H1 (cell line): ENCODE measurements around the gene GTF2A1. TPM values are rescaled to one million over a fixed set of nuclear protein-coding genes. Genes with fewer than 3 reads are reported as not detected.

Experiments used
- polyA plus RNA-seq, 7 experiments: library from polyadenylated mRNA; depleted of rRNA in 3 of 7; stranded (reverse) in 5 of 7; unstranded in 2 of 7; fragments of >200 nt in 5 of 7; fragments of 200-250 nt in 2 of 7; gene quantifications; 1 replicate in 5 of 7; 2 replicates in 1 of 7; 4 replicates in 1 of 7; pipeline versions ENCODE4 v1.2.1 to v1.2.3, GENCODE V29; 2011 to 2013; ENCODE audit warnings: missing spikeins in 2 of 7, mixed read lengths in 2 of 7
- total RNA-seq: library from RNA; stranded (reverse); fragmentation: NEBNext Ultra II Directional; extraction: Animal tissue kit (Norgen Biotek cat#: 25700); gene quantifications from 2 replicates; pipeline ENCODE4 v1.2.1, GENCODE V29; 2021
- TF ChIP-seq, protein P1 (sequence below): fragments of 300-600 bp; sonication (generic); IDR thresholded peaks from 2 replicates; pipeline ENCODE4 v1.7.1; 2012; ENCODE audit warnings: low read length, moderate library complexity, mild to moderate bottlenecking, inconsistent platforms; ENCODE audit not compliant: insufficient replicate concordance

The GTF2A1 gene
- total and polyA plus RNA-seq, 2 of the 8 experiments (the other 6 are each of a cell fraction or from before 2014, with no cell fraction given): 24.1 to 57.8 TPM

DNA sequence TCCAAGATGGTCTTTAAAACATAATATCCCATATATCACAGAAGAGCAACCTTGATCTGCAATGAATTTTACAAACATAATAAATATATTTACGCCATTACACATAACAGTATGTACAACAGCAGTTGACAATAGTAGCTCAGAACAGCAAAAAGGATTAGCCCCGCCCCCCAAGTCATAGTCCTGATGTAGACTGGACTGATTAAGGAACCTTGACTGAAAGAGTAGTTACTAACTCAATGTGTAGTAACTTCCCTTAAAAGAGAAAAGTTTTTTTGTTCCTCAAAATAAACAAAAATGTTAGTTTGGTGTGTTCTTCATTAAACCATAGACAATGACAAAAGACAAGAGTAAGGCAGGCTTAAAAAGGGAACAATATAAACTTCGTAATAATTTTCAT lies 44.5 kb downstream of the GTF2A1 start (continued):
- TF ChIP-seq, protein P1, sequence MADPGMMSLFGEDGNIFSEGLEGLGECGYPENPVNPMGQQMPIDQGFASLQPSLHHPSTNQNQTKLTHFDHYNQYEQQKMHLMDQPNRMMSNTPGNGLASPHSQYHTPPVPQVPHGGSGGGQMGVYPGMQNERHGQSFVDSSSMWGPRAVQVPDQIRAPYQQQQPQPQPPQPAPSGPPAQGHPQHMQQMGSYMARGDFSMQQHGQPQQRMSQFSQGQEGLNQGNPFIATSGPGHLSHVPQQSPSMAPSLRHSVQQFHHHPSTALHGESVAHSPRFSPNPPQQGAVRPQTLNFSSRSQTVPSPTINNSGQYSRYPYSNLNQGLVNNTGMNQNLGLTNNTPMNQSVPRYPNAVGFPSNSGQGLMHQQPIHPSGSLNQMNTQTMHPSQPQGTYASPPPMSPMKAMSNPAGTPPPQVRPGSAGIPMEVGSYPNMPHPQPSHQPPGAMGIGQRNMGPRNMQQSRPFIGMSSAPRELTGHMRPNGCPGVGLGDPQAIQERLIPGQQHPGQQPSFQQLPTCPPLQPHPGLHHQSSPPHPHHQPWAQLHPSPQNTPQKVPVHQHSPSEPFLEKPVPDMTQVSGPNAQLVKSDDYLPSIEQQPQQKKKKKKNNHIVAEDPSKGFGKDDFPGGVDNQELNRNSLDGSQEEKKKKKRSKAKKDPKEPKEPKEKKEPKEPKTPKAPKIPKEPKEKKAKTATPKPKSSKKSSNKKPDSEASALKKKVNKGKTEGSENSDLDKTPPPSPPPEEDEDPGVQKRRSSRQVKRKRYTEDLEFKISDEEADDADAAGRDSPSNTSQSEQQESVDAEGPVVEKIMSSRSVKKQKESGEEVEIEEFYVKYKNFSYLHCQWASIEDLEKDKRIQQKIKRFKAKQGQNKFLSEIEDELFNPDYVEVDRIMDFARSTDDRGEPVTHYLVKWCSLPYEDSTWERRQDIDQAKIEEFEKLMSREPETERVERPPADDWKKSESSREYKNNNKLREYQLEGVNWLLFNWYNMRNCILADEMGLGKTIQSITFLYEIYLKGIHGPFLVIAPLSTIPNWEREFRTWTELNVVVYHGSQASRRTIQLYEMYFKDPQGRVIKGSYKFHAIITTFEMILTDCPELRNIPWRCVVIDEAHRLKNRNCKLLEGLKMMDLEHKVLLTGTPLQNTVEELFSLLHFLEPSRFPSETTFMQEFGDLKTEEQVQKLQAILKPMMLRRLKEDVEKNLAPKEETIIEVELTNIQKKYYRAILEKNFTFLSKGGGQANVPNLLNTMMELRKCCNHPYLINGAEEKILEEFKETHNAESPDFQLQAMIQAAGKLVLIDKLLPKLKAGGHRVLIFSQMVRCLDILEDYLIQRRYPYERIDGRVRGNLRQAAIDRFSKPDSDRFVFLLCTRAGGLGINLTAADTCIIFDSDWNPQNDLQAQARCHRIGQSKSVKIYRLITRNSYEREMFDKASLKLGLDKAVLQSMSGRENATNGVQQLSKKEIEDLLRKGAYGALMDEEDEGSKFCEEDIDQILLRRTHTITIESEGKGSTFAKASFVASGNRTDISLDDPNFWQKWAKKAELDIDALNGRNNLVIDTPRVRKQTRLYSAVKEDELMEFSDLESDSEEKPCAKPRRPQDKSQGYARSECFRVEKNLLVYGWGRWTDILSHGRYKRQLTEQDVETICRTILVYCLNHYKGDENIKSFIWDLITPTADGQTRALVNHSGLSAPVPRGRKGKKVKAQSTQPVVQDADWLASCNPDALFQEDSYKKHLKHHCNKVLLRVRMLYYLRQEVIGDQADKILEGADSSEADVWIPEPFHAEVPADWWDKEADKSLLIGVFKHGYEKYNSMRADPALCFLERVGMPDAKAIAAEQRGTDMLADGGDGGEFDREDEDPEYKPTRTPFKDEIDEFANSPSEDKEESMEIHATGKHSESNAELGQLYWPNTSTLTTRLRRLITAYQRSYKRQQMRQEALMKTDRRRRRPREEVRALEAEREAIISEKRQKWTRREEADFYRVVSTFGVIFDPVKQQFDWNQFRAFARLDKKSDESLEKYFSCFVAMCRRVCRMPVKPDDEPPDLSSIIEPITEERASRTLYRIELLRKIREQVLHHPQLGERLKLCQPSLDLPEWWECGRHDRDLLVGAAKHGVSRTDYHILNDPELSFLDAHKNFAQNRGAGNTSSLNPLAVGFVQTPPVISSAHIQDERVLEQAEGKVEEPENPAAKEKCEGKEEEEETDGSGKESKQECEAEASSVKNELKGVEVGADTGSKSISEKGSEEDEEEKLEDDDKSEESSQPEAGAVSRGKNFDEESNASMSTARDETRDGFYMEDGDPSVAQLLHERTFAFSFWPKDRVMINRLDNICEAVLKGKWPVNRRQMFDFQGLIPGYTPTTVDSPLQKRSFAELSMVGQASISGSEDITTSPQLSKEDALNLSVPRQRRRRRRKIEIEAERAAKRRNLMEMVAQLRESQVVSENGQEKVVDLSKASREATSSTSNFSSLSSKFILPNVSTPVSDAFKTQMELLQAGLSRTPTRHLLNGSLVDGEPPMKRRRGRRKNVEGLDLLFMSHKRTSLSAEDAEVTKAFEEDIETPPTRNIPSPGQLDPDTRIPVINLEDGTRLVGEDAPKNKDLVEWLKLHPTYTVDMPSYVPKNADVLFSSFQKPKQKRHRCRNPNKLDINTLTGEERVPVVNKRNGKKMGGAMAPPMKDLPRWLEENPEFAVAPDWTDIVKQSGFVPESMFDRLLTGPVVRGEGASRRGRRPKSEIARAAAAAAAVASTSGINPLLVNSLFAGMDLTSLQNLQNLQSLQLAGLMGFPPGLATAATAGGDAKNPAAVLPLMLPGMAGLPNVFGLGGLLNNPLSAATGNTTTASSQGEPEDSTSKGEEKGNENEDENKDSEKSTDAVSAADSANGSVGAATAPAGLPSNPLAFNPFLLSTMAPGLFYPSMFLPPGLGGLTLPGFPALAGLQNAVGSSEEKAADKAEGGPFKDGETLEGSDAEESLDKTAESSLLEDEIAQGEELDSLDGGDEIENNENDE: no peak
